HFFc6 (cell line): Measurements from ENCODE around the gene GPRIN3. TPM values are rescaled to one million over a fixed set of nuclear protein-coding genes. Genes with fewer than 3 reads are reported as not detected.

Source experiments
- DNase-seq: peaks from one replicate; pipeline ENCODE4 v3.0.0-alpha.2; 2018
- H3K27ac Mint-ChIP-seq: 2 replicates; pipeline ENCODE4 v1.8.0; 2020; ENCODE audit warnings: mild to moderate bottlenecking, mixed read lengths
- H3K27me3 Mint-ChIP-seq: 2 replicates; pipeline ENCODE4 v1.8.0; 2021; ENCODE audit warnings: mild to moderate bottlenecking, moderate library complexity, mixed read lengths; ENCODE audit not compliant: insufficient read depth
- H3K36me3 Mint-ChIP-seq: 2 replicates; pipeline ENCODE4 v1.8.0; 2021; ENCODE audit warnings: low read depth, mixed read lengths
- H3K4me1 Mint-ChIP-seq: 2 replicates; pipeline ENCODE4 v1.8.0; 2020; ENCODE audit warnings: low read depth, mixed read lengths
- H3K4me3 Mint-ChIP-seq: 2 replicates; pipeline ENCODE4 v1.8.0; 2020; ENCODE audit warnings: mild to moderate bottlenecking, moderate library complexity, mixed read lengths
- H3K9me3 Mint-ChIP-seq: 2 replicates; pipeline ENCODE4 v1.8.0; 2020; ENCODE audit warnings: mild to moderate bottlenecking, mixed read lengths
- CTCF ChIP-seq: fragments of 200-600 bp; sonication (generic); IDR thresholded peaks from 2 replicates; pipeline ENCODE4 v1.5.0; 2021; ENCODE audit warnings: antibody characterized with exemption, mild to moderate bottlenecking
- long read RNA-seq: library from polyadenylated mRNA; unstranded; transcript quantifications from one replicate; pipeline ENCODE4 v2.0.0, GENCODE V29; 2019
- total RNA-seq, 6 experiments: library from RNA; stranded (reverse); fragmentation: NEBNext Ultra II Directional; extraction: Animal tissue kit (Norgen Biotek cat#: 25700); gene quantifications; 2 replicates in 1 of 6; 3 replicates in 5 of 6; pipeline ENCODE4 v1.2.3, GENCODE V29; 2021

The GPRIN3 gene
- under 1 TPM; under 0.01 to 0.28 (median 0.04) TPM for total RNA-seq
- long read RNA-seq = 0 reads

- Mint-ChIP-seq H3K9me3 (no peaks in the 10 kb centered on the region), H3K4me1 (peaks cover 12% of the 10 kb centered on the region), H3K27ac (no peak within 1 kb of the TSS), H3K4me3 (peak within 1 kb of the TSS; percentile 70), H3K36me3 (no peaks in the 10 kb centered on the region), H3K27me3 (peaks cover 5% of the 10 kb centered on the region)
- no peak for TF ChIP-seq CTCF
- no peak for DNase-seq
Observed at GRCh38 chr4:89307446-89308160, at the start of gene GPRIN3. GPRIN3 (minus strand) TSS chr4:89307800; CDS start chr4:89250110, 57,690 bp downstream.

DNA sequence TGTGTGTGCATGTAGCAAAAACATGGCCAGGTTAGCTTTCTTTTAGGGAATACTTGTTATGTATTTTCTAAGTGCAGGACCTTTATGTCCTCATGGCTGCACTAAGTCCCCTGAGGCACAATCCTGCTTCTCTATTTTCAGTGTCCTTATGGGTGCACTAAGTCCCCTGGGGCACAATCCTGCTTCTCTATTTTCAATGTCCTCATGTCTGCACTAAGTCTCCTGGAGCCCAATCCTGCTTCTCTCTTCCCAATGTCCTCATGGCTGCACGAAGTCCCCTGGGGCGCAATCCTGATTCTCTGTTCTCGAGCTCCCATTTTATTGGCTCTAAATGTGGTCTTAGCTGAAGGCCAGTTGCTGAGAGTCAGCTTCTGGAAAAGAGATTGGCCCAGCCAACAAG lies 49.7 kb upstream of the GPRIN3 start:
- no peak for DNase-seq
- H3K4me1 Mint-ChIP-seq = peaks cover 5% of the 10 kb centered on the region; the same call in 1 of the 2 replicates
- no peaks in the 10 kb centered on the region for H3K36me3 Mint-ChIP-seq
- no peaks in the 10 kb centered on the region for H3K9me3 Mint-ChIP-seq
- no peak for TF ChIP-seq CTCF
- peaks cover 24% of the 10 kb centered on the region for H3K27me3 Mint-ChIP-seq
- H3K4me3 Mint-ChIP-seq = no peak overlapping the region
- H3K27ac Mint-ChIP-seq = no peak overlapping the region

DNA sequence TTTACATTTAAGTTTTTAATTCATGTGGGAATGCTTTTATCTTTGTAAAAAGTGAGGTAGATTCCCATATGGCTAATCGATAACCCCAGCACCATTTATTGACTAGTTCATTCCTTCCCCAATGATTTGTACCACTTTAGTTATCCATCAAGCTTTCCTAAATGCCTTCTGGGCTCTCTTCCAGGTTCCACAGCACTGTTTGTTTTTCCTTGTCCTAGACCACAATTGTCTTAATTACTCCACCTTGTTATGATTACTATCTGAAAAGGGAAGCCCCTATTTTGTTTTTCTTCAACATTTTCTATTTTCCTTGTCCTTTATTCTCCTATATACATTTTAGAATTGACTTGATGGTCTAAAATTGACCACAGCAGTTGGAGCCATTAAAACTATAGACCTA lies 48.5 kb upstream of the GPRIN3 start:
- DNase-seq = no peak
- Mint-ChIP-seq H3K27me3 (peaks cover 19% of the 10 kb centered on the region), H3K27ac (no peak overlapping the region), H3K36me3 (no peaks in the 10 kb centered on the region), H3K4me1 (peaks cover 5% of the 10 kb centered on the region; the same call in 1 of the 2 replicates), H3K9me3 (no peaks in the 10 kb centered on the region), H3K4me3 (no peak overlapping the region)
- TF ChIP-seq CTCF = no peak

DNA sequence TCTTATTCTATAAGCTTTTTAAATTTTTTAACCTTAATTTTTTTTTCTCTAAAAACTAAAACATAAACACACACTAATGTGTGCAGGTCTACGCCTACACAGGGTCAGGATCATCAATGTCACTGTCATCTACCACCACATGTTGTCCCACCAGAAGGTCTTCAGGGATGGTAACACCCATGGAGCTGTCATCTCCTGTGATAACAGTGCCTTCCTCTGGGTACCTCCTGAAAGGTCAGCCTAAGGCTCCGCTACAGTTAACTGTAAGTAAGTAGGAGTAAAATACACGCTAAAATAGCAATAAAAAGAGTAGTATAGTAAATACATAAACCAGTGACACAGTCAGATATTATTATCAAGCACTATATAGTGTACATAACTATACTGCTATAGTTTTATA lies 45.9 kb upstream of the GPRIN3 start:
- Mint-ChIP-seq H3K27me3 (peaks cover 12% of the 10 kb centered on the region), H3K9me3 (peaks cover 7% of the 10 kb centered on the region; the same call in 1 of the 2 replicates)
- TF ChIP-seq CTCF = no peak

GRCh38 chr4:89352541-89352940 lies 44.9 kb upstream of the GPRIN3 start:
- Mint-ChIP-seq H3K27me3 (peaks cover 7% of the 10 kb centered on the region), H3K4me1 (no peaks in the 10 kb centered on the region), H3K9me3 (peaks cover 7% of the 10 kb centered on the region; the same call in 1 of the 2 replicates), H3K4me3 (no peak overlapping the region), H3K27ac (no peak overlapping the region), H3K36me3 (no peaks in the 10 kb centered on the region; the same call in 1 of the 2 replicates)
- DNase-seq = no peak
- TF ChIP-seq CTCF = no peak

More for the DNA sequence above, 45.9 kb upstream of the GPRIN3 start:
- Mint-ChIP-seq H3K4me3 (no peak overlapping the region), H3K36me3 (no peaks in the 10 kb centered on the region; the same call in 1 of the 2 replicates), H3K4me1 (no peaks in the 10 kb centered on the region), H3K27ac (no peak overlapping the region)
- DNase-seq = no peak
